HG03575 (cell line): ENCODE results near the gene C1QB.

Experiments
- ATAC-seq: cut with Tn5 transposase; IDR thresholded peaks from one replicate; pipeline ENCODE4 v1.9.1; 2021; ENCODE audit not compliant: unreplicated experiment, insufficient number of reproducible peaks, low FRiP score; ENCODE audit errors: extremely low read depth

C1QB gene

GRCh38 chr1:22628698-22629444, 24.2 kb upstream of the C1QB start:
- ATAC-seq: no peak

DNA sequence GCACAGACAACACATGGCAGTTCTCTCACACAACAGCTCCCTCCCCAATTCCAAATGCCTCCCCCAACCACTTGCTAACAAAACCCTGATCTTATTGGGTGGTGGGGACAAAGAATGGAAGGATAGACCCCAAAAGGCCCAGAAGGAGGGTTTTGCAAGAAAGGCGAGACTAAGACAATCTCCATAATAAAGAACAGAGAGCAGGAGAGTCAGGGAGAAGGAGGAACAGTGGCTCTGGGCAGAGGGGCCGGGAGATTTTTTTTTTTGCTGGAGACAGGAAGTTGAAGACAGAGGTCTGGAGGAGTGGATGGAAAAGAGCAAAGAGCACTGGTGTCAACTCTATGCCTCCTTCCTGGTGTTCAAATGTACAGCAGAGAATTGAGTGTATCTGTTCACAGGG, 23.1 kb upstream of the C1QB start:
- ATAC-seq: no peak

DNA sequence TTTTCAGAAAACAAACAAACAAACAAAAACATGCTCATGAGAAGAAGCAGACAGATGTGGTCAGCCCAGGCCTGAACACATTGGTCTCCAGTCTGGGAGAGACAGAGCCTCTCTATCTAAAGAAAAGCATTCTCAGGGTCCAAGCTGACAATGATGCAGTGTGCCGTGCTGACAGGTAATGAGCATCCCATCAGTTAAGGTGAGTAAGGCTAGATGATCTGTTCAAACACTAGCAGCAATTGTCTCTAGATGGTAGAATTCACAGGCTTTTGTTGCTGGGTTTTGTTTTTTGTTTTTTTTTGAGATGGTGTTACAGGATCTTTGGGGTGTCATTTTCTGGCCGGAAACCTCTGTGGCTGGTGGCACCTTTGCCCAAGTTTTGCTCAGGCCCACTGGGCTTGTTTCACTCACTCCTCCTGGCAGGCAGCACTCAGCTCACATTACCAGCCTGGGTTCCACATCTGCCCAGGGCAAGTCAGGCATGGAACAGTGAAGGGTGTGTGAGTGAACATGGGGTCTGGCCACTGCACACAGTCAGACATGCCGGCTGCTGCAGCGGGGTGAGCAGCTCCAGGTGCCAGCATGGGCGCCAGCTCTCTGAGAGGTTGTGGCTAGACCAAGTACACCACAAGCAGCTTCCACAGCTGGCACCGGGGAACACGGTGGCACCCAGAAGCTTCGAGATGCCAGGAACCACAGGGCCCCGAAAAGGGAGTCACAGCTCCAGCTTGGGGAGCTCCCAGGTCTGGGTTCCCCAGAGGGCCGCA, 19.2 kb upstream of the C1QB start:
- no peak for ATAC-seq

- no peak for ATAC-seq
Measured at GRCh38 chr1:22635436-22635835, 17.6 kb upstream of the C1QB start.

DNA sequence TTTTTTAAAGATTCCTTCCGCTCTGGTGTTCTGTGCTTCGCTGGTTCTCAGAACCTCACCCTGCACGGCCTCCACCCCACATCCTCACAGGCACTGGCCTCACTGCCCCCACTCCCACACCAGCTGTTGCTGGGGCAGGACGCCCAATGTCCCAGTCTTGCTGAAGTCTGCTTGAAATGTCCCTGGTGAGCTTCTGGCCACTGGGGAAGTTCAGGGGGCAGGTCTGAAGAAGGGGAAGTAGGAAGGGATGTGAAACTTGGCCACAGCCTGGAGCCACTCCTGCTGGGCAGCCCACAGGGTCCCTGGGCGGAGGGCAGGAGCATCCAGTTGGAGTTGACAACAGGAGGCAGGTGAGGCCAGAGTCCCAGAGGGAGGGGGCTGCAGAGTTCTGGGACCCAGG, 16.7 kb upstream of the C1QB start, which contains the start of gene C1QA:
C1QA (plus strand) TSS at position 276 of the 400 bp plus-strand sequence. CDS start 989 bp downstream, outside the sequence.
- ATAC-seq: no peak

DNA sequence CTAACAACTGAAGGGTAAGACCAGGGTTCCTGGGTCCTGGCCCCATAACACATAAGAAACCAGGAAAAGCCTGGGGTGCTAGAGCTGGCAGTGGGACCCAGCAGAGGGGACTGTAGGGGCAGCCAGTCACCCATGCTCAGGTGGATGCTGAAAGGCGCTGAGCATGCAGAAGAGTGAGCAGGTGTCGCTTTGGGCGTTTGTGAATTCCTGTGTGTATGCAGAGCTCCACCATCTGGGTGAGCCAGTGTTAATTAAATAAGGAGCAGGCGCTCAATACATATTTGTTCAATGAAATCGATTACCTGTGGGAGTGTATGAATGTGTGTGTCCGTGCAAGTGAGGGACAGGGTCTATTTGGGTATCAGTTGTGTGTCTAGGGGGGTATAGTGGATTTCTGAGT, 16.1 kb upstream of the C1QB start:
- no peak for ATAC-seq

DNA sequence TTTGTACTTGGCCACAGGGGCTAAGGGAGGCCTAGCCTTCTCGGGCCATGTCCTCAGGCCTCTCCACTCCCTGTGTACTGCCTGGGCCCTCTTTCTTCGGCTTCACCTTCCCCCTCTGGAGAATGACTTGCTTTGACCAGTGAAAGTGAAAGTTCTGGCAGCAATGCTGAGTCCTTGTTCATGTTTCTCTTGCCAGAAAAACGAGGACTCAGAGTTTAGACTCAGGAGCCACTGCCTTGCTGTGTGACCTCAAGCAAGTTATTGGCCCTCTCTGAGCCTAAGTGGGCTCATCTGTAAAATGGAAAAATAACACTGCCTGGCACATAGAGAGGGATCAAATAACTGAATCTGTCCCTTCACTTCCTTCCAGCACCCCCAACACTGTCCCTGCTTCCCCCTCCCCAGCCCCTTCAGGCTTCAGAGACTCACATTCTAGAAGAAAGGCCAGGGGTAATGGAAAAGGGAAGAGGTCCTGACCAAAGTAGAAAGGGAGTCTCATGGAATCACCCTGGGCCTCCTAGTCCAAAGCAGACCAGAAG, 15.1 kb upstream of the C1QB start:
- ATAC-seq: no peak

DNA sequence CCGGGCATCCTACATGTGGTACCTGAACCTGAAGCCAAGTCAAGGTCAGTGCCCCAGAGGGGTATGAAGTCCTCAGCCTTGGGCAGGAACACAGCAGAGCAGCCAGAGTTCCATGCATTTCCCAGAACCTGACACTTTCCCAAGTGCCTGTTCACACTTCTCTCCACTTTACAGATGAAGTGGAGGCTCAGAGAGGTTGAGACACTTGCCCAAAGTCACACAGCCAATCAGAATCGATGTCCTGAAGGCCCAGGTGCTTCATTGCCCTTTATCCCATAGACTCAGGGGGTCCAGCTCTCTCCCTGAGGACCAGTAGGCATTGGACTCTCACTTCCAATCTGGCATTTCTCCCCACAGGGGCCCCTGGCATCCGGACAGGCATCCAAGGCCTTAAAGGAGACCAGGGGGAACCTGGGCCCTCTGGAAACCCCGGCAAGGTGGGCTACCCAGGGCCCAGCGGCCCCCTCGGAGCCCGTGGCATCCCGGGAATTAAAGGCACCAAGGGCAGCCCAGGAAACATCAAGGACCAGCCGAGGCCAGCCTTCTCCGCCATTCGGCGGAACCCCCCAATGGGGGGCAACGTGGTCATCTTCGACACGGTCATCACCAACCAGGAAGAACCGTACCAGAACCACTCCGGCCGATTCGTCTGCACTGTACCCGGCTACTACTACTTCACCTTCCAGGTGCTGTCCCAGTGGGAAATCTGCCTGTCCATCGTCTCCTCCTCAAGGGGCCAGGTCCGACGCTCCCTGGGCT, 14.4 kb upstream of the C1QB start:
- ATAC-seq: no peak

- no peak for ATAC-seq
Measured at GRCh38 chr1:22639286-22639685, 13.8 kb upstream of the C1QB start.

GRCh38 chr1:22641247-22641646, 11.8 kb upstream of the C1QB start:
- ATAC-seq: no peak

DNA sequence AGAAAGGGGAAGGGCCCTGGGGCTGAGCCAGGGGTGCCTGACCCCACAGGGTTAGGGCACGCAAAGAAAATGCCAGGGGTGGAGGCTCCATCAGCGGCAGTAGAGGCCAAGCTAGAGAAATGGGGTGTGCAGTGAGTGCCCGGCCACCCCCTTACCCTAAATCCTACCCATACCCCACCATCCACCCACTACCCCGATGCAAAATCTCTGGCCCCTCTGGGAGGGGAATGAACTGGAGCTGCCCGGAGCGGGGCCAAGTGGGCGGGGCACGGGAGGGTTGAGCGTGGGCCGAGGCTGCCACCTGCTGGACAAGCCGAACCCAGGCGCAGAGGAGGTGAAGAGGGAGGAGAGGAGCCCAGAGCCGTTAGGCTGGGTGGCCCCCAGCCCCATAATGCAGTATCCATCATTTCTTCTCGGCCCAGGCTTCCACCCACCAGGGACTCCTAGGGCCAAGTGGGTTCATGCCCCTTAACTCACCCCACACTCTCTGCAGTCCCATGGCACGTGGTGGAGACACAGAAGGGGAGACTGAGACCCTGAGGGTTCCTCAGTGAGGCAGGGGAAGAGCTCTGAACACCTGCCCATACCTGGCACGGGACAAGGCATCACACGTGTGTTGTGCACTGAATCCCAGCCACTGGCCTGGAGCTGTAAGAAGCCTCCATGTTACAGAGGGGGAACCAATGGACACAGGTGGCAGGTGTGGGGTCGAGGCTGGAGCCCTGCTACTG, 11.0 kb upstream of the C1QB start:
- no peak for ATAC-seq

- ATAC-seq: no peak
Measured at GRCh38 chr1:22643381-22643780, 9.7 kb upstream of the C1QB start, which contains the start of gene C1QC. C1QC (plus strand) TSS chr1:22643633; CDS start chr1:22644024, 391 bp downstream.

GRCh38 chr1:22643928-22644327, 9.1 kb upstream of the C1QB start:
- ATAC-seq: no peak

- ATAC-seq: no peak
Measured at GRCh38 chr1:22645931-22646330, 7.1 kb upstream of the C1QB start.

DNA sequence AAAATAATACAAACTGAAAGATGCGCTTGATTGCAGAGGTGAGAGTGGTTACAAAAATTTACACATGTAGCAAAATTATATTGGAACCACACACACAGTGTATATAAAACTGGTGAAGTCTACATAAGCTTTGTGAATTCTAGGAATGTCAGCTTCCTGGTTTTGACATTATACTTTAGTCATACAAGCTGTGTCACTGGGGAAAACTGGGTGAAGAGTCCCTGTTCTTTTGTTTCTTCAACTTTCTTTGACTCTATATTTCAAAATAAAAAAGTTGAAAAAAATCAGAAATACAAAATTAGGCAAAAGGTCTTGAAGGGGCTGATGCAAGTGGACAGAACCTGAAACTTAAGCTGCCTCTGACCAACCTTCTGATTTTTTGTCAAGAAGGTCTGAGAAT, 6.7 kb upstream of the C1QB start:
- no peak for ATAC-seq

DNA sequence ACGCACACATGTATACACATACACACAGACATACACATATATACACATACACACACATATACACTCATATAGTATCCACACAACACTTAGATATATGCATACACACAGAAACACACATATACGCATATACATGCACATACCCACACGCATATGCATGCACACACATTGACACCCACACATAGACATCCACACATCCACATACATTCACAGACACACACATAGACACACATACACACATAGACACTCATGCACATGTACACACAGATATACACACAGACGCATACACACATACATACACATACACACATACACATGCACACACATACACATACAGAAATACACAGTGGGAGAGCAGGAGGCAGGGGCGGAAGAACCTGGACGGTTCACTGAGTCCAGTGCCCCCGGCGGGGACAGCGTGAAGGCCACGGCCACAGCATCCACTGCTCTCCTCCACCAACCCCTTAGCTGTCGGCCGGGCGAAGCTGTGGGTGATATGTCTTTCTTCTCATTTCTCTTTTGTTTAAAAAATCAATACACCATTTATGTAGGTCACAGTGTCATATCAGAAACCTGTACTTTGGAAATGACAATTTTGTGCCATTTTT, 2.8 kb upstream of the C1QB start:
- ATAC-seq: no peak

DNA sequence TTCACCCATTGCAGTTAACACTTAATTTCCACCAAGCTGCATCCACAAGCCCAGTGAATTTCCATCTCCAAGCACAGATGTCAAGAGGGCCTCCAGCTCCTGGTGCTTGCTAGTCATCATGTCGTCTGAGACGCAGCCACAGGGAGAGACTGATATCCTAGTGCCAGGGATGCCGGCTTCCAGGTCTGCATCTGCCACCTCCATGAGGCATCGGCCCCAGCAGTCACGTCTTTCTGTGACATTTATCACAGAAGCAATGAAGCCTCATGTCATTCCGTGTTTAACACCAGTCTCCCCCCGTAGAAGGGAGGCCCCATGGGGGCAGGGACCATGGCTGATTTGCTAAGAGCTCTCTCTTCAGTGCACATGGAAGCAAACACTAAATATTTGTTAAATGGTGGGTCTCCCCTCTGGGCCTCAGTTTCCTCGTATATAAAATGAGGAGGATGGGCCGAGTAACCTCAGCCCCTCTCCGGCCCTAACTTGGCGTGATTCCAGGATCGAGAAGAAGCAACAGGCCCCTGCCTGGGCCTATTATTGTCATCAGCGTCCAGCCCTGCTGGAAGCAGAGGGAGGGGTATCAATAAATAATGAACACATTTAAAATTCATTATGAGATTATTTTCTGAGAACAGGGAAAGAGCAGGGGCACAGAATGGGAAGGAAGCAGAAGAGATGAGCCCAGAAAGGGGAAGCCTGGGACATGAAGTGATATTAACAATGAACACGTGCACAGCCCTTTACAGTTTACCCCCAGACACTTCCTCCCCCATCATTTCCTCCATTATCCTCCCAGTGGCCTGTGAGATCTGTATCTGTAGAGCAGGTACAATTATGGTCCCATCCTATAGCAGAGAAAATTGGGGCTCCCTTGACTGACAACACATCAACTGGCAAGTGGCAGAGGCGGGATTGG, 837 bp upstream of the C1QB start:
- ATAC-seq: no peak
